Measurements from ENCODE around the gene PAK6. TPM values are rescaled to one million over a fixed set of nuclear protein-coding genes. Genes with fewer than 3 reads are reported as not detected.

Gene PAK6
- total RNA-seq, 2 donors from 2014 or later: 4.9 to 10.4 TPM

DNA sequence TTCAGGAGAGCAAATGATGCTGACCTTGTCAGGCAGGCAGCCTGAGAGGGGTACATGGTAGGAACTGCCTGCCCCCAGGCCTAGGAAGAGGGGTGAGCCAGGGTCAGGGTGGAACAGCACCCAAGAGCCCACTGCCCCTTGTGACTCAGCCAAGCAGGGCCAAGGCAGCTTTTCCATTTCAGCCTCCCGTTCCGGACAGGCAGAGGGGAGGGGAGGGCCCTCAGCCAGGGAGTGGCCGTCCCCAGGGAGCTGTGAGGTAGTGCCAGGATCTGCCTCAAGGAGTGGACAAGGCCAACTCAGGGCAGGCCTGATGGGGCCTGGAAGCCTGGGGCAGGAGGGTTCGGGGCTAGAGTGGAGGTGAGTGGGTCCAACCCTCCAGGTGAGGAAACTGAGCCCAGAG lies 49.1 kb downstream of the PAK6 start:
- no peaks in the 10 kb centered on the region for H3K36me3 ChIP-seq
- TF ChIP-seq CTCF (IDR thresholded peaks at IDR 0.05): no peak
- no peak overlapping the region for H3K4me3 ChIP-seq
- peaks cover 9% of the 10 kb centered on the region for H3K27me3 ChIP-seq
- peaks cover 7% of the 10 kb centered on the region for H3K4me1 ChIP-seq
- DNase-seq: no peak
- no peak overlapping the region for H3K27ac ChIP-seq
- H3K9ac ChIP-seq (ENCODE audit: low read depth in 2 of 2, low read length in 2 of 2): no peak overlapping the region
- H3K9me3 ChIP-seq: no peaks in the 10 kb centered on the region
- intact Hi-C loops (cut with DNase I): no loop called here

- Histone ChIP-seq H3K36me3 (no peaks in the 10 kb centered on the region), H3K4me1 (peaks cover 4% of the 10 kb centered on the region), H3K4me3 (no peak overlapping the region), H3K27ac (no peak overlapping the region), H3K9ac (ENCODE audit: low read depth in 2 of 2, low read length in 2 of 2) (peak overlapping the region in 1 of 2 donors; percentile 19), H3K9me3 (no peaks in the 10 kb centered on the region), H3K27me3 (no peaks in the 10 kb centered on the region)
- peak; percentile 84 for DNase-seq
- intact Hi-C loops (cut with DNase I): no loop called here
- TF ChIP-seq CTCF (IDR thresholded peaks at IDR 0.05): no peak
Observed at GRCh38 chr15:40289140-40289775, 50.4 kb downstream of the PAK6 start.

- Histone ChIP-seq H3K4me3 (no peak overlapping the region), H3K4me1 (peaks cover 4% of the 10 kb centered on the region), H3K9ac (ENCODE audit: low read depth in 2 of 2, low read length in 2 of 2) (no peak overlapping the region), H3K27me3 (no peaks in the 10 kb centered on the region), H3K9me3 (no peaks in the 10 kb centered on the region), H3K36me3 (no peaks in the 10 kb centered on the region), H3K27ac (no peak overlapping the region)
- intact Hi-C loops (cut with DNase I): no loop called here
- TF ChIP-seq CTCF (IDR thresholded peaks at IDR 0.05): no peak
- no peak for DNase-seq
Observed at GRCh38 chr15:40290545-40290917, 51.7 kb downstream of the PAK6 start.

DNA sequence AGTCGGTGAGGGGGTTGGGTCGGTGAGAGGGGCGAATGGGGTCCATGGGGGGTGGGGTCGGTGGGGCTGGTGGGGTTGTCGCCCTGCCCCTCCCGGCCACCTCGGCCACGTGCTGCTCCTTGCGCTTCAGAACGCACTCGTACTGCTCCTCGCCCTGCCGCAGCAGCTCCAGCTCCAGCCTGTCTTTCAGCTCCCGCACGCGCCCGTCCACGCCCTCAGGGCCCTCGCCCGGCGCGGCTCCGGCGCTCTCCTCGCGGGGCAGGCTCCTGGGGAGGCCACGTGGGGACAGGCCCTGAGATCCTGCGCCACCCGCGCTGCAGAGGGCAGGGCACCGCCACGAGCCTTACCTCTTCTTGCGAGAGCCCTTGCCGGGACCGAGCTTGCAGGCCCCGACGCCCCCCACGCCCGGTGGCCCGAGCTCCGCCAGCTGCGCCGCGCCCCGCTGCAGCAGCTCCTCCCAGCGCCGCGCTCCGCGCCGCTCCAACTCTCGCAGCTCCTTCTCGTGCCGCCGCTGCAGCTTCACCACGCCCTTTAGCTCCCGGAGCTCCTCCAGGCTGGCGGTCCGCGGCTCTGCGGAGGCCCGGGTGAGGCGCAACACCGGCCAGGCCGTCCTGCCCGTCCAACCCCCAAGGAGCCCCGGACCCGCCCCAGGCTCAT lies 52.2 kb downstream of the PAK6 start:
- intact Hi-C loops (cut with DNase I): no loop called here

DNA sequence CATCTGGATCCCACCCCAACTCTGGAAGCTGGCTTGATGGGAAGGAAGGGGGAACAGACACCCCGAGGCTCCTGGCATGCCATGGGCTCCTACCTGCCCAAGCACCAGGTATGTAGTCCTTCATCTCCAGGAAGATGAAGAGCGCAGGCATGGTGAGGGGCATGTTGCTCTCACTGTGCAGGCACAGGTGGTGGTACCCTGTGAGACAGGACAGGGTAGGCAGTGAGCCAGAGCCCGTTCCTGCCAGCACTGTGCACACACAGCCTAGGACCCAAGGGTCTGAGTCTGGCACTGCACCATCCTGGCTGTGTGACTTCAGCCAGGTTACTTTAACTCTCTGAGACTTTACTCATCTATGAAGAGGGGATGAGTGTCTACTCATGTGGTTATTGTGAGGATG lies 53.4 kb downstream of the PAK6 start:
- Histone ChIP-seq H3K27ac (no peak overlapping the region), H3K36me3 (no peaks in the 10 kb centered on the region), H3K4me3 (no peak overlapping the region), H3K27me3 (no peaks in the 10 kb centered on the region), H3K9me3 (no peaks in the 10 kb centered on the region), H3K9ac (ENCODE audit: low read depth in 2 of 2, low read length in 2 of 2) (no peak overlapping the region), H3K4me1 (peaks cover 4% of the 10 kb centered on the region)
- no peak for DNase-seq
- TF ChIP-seq CTCF (IDR thresholded peaks at IDR 0.05): no peak
- intact Hi-C loops (cut with DNase I): no loop called here

More for the DNA sequence above, 52.2 kb downstream of the PAK6 start:
- H3K27me3 ChIP-seq: no peaks in the 10 kb centered on the region
- H3K9ac ChIP-seq (ENCODE audit: low read depth in 2 of 2, low read length in 2 of 2): no peak overlapping the region
- H3K36me3 ChIP-seq: no peaks in the 10 kb centered on the region
- DNase-seq: peak; percentile 71
- peak overlapping the region; percentile 24 for H3K4me3 ChIP-seq
- no peaks in the 10 kb centered on the region for H3K9me3 ChIP-seq
- H3K4me1 ChIP-seq: peaks cover 4% of the 10 kb centered on the region
- no peak for TF ChIP-seq CTCF (IDR thresholded peaks at IDR 0.05)
- no peak overlapping the region for H3K27ac ChIP-seq

All from colonic mucosa (tissue), 4 donors.